ENCODE results near the gene BCAR1. TPM values are rescaled to one million over a fixed set of nuclear protein-coding genes. Genes with fewer than 3 reads are reported as not detected.
"Not testable (repeated sequence)": the region's sequence is repeated elsewhere in the genome, so short reads cannot be mapped to it uniquely, and the experiment has no call there.

Gene BCAR1
- total RNA-seq, 1 experiment from 2014 or later = 95.6 TPM

GRCh38 chr16:75279305-75279704, 27.9 kb upstream of the BCAR1 start (continued):
- TF ChIP-seq USF2 (CRISPR knock-in tag; IDR thresholded peaks at IDR 0.05) = no peak

GRCh38 chr16:75273054-75273925, 21.9 kb upstream of the BCAR1 start:
- no peaks in the 10 kb centered on the region for H3K27me3 Mint-ChIP-seq (ENCODE audit: low read depth)
- H3K9me3 Mint-ChIP-seq = no peaks in the 10 kb centered on the region
- no peak for TF ChIP-seq ZNF671 (CRISPR knock-in tag; IDR thresholded peaks at IDR 0.05)
- TF ChIP-seq E2F4 (CRISPR knock-in tag; IDR thresholded peaks at IDR 0.05; ENCODE audit: borderline replicate concordance, low read depth) = no peak
- TF ChIP-seq HMGXB4 (CRISPR knock-in tag; IDR thresholded peaks at IDR 0.05) = no peak
- no peak for TF ChIP-seq FOXJ3 (CRISPR knock-in tag; IDR thresholded peaks at IDR 0.05; ENCODE audit: borderline replicate concordance)
- TF ChIP-seq NFATC4 (CRISPR knock-in tag; IDR thresholded peaks at IDR 0.05) = no peak
- TF ChIP-seq ZBTB21 (CRISPR knock-in tag; IDR thresholded peaks at IDR 0.05; ENCODE audit: borderline replicate concordance) = no peak
- no peak for TF ChIP-seq ZNF423 (CRISPR knock-in tag; IDR thresholded peaks at IDR 0.05)
- TF ChIP-seq NFE2L1 (CRISPR knock-in tag; IDR thresholded peaks at IDR 0.05) = no peak
- no peak for TF ChIP-seq PRDM15 (CRISPR knock-in tag; IDR thresholded peaks at IDR 0.05)
- no peak for TF ChIP-seq ZNF138 (CRISPR knock-in tag; conservative IDR thresholded peaks at IDR 0.05)
- TF ChIP-seq E2F5 (CRISPR knock-in tag; IDR thresholded peaks at IDR 0.05) = no peak
- no peak for TF ChIP-seq CTCF (IDR thresholded peaks at IDR 0.05)
- TF ChIP-seq MLX (CRISPR knock-in tag; IDR thresholded peaks at IDR 0.05) = no peak
- no peak for TF ChIP-seq ARID4B (CRISPR knock-in tag; IDR thresholded peaks at IDR 0.05; ENCODE audit: borderline replicate concordance)
- H3K27ac Mint-ChIP-seq = no peak overlapping the region
- peaks cover 3% of the 10 kb centered on the region; the same call in 1 of the 2 replicates for H3K4me1 Mint-ChIP-seq
- no peak for DNase-seq (ENCODE audit: low spot score)
- H3K4me3 Mint-ChIP-seq = no peak overlapping the region
- ChIA-PET POLR2A (interaction anchor here (0.7 kb wide), 1 partner anchor 26 kb away, joined by 3 read pairs; no protein-coding TSS in a partner anchor), CTCF (interaction anchor here (0.7 to 1.1 kb wide), 3 partner anchors 40 to 112 kb away, joined by 3 read pairs; no protein-coding TSS in a partner anchor)
- peak; percentile 48 for ATAC-seq
- H3K36me3 Mint-ChIP-seq = no peaks in the 10 kb centered on the region

- not testable (repeated sequence) for H3K27ac Mint-ChIP-seq; DNase-seq (ENCODE audit: low spot score); H3K4me3 Mint-ChIP-seq; ATAC-seq; H3K27me3 Mint-ChIP-seq (ENCODE audit: low read depth); H3K9me3 Mint-ChIP-seq; H3K36me3 Mint-ChIP-seq; H3K4me1 Mint-ChIP-seq
- ChIA-PET CTCF (interaction anchor here (0.7 to 1.1 kb wide), 3 partner anchors 39 to 113 kb away, joined by 3 read pairs; no protein-coding TSS in a partner anchor), POLR2A (interaction anchor here (0.7 kb wide), 1 partner anchor 25 kb away, joined by 3 read pairs; no protein-coding TSS in a partner anchor)
Measured at GRCh38 chr16:75272629-75273028, 21.2 kb upstream of the BCAR1 start.

All from WTC11 (cell line).